ENCODE measurements around the gene ZNF37A.

- TF ChIP-seq, protein P1, sequence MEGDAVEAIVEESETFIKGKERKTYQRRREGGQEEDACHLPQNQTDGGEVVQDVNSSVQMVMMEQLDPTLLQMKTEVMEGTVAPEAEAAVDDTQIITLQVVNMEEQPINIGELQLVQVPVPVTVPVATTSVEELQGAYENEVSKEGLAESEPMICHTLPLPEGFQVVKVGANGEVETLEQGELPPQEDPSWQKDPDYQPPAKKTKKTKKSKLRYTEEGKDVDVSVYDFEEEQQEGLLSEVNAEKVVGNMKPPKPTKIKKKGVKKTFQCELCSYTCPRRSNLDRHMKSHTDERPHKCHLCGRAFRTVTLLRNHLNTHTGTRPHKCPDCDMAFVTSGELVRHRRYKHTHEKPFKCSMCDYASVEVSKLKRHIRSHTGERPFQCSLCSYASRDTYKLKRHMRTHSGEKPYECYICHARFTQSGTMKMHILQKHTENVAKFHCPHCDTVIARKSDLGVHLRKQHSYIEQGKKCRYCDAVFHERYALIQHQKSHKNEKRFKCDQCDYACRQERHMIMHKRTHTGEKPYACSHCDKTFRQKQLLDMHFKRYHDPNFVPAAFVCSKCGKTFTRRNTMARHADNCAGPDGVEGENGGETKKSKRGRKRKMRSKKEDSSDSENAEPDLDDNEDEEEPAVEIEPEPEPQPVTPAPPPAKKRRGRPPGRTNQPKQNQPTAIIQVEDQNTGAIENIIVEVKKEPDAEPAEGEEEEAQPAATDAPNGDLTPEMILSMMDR (IDR thresholded peaks at IDR 0.05) = no peak
- TF ChIP-seq POLR2A (IDR thresholded peaks at IDR 0.05) = no peak
Measured at GRCh38 chr10:38159004-38159403, 64.9 kb downstream of the ZNF37A start.

Data from esophagus squamous epithelium (tissue), 4 donors.